A673 (cell line): Measurements from ENCODE around the gene WNT7A.

ENCODE experiments used
- EZH2 ChIP-seq: fragments of 200-600 bp; sonication (generic); IDR thresholded peaks from 2 replicates; pipeline ENCODE4 v1.6.1; 2017; ENCODE audit warnings: borderline replicate concordance, low read depth, mild to moderate bottlenecking, mixed read lengths, antibody characterized with exemption, low read length; ENCODE audit not compliant: poor library complexity, severe bottlenecking
- TF ChIP-seq, protein P1 (sequence below): fragments of 300-800, 200-600 bp; sonication (generic); conservative IDR thresholded peaks from 2 replicates; pipeline ENCODE4 v1.5.1; 2017; ENCODE audit warnings: low read depth, mild to moderate bottlenecking, antibody characterized with exemption, low read length, moderate library complexity, mixed read lengths

DNA sequence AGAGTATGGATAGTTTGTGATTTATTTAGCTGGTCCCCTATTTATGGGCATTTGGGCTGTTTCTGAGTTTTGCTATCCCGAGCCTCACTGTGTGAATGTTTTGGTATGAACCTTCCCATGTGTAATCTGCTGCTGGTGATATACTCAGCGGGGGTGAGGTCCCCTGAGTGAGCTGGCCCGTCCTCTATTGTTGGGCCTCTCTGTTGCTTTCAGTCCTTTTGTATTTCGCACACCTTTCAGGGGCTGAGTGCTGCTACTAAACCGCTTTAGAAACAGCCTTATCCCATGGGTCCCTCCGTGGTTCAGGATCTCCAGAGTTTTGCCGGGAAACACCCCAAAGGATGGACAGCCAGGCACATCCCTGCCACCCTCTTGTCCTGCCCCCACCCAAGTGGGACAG is 94.5 kb downstream of the WNT7A start:
- TF ChIP-seq, protein P1, sequence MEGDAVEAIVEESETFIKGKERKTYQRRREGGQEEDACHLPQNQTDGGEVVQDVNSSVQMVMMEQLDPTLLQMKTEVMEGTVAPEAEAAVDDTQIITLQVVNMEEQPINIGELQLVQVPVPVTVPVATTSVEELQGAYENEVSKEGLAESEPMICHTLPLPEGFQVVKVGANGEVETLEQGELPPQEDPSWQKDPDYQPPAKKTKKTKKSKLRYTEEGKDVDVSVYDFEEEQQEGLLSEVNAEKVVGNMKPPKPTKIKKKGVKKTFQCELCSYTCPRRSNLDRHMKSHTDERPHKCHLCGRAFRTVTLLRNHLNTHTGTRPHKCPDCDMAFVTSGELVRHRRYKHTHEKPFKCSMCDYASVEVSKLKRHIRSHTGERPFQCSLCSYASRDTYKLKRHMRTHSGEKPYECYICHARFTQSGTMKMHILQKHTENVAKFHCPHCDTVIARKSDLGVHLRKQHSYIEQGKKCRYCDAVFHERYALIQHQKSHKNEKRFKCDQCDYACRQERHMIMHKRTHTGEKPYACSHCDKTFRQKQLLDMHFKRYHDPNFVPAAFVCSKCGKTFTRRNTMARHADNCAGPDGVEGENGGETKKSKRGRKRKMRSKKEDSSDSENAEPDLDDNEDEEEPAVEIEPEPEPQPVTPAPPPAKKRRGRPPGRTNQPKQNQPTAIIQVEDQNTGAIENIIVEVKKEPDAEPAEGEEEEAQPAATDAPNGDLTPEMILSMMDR: no peak
- no peak for TF ChIP-seq EZH2
